GM10847 (cell line): ENCODE data around the gene HERC2.

Experiments
- POLR2A ChIP-seq: IDR thresholded peaks from 2 replicates; pipeline ENCODE4 v1.6.1; 2011; ENCODE audit not compliant: insufficient read length; ENCODE audit errors: extremely low read depth

The HERC2 gene

DNA sequence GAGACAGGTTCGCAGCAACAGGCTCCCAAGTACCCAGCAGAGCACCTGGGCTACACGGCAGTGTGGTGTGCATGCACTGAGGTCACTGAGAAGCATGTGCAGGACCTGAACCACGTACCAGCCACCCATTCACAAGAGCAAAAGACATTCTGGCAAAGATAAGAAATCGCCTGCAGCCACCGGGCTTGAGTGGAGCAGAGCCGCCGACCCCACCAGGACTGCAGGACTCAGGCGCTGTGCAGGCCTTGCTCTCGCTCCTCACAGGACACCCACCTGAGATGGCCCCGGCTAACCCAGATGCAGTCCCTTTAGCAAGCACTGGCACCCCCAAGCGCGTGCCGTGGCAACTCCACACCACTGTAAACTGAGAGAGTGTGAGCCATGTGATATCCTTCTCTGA is 190.6 kb downstream of the HERC2 start:
- TF ChIP-seq POLR2A: no peak

DNA sequence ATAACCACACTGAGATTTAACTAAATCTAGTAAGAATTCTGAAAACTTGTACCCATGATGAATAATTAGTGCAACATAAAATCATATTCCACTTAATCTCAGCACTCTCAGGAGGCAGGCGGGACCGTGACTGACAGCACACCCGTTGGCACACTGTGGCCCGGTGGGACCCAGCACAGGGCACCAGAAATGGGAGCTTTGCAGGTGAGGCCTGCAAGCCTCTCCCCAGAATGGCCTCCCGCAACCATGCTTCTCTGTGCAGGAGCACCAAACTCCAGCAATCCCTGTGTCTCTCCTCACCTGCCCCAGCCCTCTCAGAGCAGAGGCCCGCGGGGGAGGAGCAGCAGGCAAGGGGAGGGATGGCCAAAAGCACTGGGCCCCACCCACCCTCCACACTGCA is 191.3 kb downstream of the HERC2 start:
- TF ChIP-seq POLR2A: no peak

DNA sequence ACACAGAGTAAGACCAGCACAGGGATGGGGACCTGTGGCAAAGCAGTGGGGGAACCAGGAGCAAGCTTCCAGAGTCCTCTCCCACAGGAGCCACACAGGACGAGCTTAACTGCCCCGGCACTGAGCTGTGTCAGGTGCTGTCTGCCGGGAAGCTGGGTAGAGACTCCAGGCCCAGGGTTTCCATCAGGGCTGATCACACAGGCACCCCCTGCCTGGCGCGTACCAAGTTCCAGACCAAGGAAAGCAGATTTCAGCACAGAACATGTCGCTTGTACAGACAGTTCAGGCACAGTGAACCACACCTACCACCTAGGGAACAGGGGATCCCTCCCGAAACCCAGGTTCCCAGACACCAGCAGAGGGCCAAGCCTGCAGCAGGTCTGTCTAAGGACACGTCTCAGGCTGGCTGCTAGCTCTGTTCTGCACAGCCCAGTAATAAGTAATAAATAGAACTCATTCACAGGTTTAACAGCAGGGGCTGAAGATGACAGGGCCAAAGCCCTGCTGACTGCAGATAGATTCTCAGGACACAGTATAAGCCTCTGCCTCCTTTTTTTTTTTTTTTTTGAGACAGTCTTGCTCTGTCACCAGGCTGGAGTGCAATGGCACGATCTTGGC is 192.6 kb downstream of the HERC2 start:
- TF ChIP-seq POLR2A: no peak

DNA sequence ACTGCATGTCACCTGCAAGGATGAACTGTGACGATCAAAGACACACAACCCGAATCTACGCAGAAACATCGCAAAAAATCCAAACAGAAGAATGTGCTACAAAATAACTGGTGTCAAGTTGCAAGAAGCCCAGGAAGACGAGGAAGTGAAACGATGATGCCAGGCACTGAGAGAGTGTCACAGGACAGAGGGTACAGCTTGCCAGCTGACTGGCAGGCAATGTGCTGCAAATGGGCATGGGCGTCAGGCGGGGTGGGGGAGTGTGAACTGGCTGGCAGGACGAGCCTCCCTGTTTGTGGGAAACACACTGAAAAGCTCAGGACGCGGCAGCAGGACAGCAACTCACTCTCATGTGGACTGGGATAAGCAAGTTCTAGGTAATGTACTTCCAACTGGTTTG is 193.9 kb downstream of the HERC2 start:
- no peak for TF ChIP-seq POLR2A

DNA sequence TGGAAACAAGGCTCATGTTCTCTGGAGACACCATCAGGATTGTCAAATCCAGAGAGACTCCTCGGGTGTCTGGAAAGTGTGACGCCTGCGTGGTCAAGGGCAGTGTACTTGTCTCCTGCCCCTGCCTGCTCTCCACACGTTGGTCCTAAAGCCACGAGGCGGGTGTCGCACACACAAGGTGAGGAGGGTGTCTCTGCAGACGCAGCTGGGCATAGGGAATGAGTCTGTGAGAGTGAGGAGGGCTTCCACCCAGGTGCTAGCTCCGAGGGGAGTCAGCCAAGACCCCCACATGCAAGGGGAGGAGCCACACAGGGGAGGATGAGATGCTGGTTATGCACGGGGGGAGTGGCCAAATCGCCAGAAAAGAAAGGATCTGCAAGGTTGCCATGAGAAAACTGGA is 194.9 kb downstream of the HERC2 start:
- no peak for TF ChIP-seq POLR2A

DNA sequence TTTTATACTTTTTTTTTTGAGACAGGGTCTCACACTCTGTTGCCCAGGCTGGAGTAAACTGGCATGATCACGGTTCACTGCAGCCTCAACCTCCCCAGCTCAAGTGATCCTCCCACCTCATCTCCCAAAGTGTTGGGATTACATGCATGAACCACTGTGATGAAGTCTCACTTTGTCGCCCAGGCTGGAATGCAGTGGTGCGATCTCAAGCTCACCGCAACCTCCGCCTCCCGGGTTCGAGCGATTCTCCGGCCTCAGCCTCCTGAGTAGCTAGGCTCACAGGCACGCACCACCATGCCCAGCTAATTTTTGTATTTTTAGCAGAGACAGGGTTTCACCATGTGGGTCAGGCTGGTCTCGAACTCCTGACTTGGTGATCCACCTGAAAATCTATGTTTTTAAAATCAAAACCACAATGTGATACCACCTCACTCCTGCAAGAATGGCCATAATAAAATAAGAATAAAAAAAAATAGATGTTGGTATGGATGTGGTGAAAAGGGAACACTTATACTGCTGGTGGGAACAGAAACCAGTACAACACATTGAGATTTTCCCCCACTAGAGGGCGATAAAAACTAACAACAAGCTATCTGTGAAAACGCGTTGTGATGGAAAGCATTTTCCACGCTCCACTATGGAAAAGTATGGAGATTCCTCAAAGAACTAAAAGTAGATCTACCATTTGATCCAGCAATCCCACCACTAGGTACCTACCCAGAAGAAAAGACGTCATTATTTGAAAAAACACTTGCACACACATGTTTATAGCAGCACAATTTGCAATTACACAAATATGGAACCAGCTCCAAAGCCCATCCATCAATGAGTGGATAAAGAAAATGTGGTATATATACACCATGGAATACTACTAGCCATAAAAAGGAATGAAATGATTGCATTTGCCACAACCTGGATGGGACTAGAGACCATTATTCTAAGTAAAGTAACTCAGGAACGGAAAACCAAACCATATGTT is 196.0 kb downstream of the HERC2 start:
- no peak for TF ChIP-seq POLR2A

DNA sequence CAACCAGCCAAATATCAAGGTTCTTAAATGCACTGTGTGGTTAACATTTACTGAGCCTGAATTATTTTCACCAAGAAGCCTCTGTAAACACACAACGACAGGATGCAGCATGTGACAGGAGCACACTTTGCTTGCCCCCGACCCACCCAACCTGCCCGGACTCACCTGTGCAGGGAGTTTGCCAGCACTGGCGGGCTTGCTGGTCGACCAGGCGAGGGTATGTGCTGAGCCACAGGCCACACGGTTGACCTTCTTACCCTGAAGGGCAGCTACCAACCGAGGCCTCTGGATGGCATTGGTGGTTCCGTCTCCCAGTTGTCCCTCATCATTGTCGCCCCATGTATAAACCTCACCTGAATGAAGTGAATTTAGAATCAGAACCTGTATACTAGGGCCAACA is 197.1 kb downstream of the HERC2 start:
- TF ChIP-seq POLR2A: no peak

DNA sequence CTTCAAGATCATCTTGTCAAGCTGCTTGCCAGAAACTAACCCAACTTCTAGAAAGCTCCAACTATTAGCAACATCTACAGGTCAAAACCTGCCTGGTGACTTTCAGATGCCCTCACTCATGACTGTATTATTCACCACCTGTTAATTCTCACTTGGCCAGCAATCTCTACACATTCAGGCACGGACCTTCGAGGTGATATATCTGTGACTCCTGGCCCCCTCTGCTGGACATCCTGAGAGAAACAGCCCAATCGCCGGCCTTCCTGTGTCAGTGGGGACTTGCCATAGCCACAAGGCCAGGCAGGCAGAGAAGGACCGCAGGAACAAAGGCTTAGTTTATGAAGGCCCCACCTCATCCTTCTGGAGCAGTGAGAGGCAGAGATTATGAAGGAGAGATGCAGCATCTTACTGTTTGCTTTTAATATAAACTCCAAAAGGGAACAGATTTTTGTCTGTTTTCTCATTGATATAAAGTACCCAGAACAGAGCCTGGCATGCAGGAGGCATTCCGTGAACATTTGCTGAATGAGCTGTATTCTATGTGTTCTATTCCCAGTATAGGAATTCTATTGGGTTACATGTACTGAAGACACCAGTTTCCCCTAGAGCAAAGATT is 198.5 kb downstream of the HERC2 start:
- TF ChIP-seq POLR2A: no peak

DNA sequence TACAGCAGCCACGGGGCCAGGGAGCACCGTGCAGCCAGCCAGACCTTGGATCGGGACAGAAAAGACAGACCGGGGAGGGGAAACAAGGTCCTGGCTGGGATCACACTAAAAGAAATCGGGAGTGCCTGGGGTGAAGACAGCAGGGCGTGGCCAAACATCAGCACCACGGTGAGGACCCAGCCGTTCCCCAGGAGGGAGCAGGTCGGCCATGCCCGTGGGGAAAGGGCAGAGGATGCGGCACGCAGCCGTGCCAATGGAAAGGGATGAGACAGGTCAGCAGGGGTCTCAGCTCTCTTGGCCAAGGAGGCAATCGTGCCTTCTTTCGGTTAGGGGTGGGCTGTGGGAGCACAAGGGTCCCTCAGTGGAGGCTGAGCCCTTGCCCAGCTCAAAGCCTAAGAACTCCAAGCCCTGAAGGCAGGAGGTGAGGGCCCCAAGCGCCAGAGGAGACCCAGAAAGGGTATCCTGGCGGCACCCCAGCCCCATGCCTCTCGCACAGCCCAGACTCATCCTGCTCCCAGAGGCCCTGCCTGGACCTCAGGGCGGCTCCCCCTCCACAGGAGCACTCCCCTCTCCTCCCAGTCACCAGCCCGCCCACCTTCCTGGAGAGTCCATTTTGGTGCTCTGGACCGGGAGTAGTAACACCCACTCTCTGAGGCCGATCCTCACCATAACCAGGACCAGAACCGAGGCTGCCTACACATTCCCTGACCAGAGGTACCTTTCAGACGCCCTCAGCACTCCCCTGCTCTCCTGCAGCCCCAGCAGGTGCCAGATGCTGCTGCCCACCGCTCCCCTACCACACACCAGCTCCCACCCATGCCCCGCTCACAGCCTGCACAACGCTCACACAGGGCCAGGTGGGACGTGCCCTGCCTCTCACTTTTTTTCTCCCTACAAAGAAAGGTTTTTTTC is 199.7 kb downstream of the HERC2 start:
- no peak for TF ChIP-seq POLR2A

DNA sequence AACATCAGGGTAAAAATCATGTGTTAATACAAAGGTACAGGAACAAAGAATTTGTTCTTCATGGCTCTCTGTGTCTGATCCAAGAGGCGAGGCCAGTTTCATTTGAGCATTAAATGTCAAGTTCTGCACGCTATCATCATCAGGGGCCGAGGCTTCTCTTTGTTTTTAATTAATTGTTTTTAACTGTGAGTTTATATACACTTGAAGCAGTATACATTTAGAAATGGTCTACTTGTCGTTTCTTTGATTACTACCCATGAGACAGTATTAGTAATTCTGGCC is 201.7 kb downstream of the HERC2 start:
- no peak for TF ChIP-seq POLR2A

DNA sequence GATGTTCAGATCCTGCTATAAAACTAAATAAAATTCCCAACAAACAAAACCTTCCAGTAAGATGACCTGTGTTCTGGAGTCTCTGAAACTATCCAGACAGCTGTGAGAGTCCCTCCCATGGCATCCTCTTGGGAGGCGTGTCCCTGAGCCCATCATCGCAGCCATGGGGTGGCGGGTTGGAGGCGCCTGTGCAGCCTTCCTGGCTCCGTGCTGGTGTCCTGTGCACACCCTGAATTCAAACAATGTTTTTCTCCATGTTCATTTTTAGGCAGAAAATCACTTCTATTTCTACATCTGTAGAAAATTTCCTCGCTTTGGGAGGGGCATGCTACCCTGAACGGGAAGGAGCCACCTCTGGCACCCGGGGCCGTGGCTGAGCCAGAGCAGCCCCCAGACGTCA is 203.4 kb downstream of the HERC2 start:
- TF ChIP-seq POLR2A: no peak

DNA sequence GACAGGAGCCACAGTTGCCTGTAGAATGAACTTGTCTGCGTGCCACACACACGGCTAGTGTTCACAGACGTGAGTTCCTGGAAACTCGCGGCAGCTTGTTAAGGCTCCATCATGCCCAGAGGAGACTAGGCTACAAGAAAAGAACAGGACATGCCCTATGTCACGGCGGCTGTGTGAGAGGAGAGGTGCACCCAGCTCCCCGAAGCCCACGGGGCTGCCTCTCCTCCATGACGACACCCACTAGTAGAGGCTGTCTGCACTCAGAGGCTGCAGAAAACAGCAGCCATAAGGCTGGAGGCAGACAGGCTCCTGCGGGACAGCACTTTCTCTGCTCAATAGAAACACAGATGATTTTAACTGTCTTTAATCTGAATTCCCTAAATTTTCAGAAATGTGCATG is 203.9 kb downstream of the HERC2 start:
- TF ChIP-seq POLR2A: no peak

DNA sequence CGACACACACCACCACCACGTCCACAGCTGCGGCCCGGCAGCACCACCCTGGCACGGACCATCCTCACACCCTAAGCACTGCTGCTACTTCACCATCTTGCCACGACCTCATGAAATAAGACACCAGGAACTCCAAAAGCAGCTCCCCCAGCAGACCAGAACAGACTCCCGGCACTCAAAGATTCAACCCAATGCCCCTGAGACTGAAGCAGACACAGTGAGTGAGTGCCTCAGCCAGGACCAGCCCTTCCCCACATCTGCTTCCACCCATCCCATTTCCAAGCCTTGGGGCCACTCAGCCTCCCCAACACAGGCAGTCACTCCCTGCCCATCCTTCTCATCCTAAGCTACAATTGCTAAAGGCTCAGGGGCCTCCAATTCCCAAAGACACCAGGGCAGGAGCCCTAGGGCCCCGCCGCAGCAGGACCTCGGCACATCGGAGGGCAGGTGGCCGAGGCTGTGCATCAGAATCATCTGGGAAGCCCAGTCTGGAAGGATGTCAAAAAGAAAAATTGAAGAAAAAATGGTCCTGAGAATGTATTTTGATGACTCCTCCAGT is 204.5 kb downstream of the HERC2 start:
- TF ChIP-seq POLR2A: no peak

DNA sequence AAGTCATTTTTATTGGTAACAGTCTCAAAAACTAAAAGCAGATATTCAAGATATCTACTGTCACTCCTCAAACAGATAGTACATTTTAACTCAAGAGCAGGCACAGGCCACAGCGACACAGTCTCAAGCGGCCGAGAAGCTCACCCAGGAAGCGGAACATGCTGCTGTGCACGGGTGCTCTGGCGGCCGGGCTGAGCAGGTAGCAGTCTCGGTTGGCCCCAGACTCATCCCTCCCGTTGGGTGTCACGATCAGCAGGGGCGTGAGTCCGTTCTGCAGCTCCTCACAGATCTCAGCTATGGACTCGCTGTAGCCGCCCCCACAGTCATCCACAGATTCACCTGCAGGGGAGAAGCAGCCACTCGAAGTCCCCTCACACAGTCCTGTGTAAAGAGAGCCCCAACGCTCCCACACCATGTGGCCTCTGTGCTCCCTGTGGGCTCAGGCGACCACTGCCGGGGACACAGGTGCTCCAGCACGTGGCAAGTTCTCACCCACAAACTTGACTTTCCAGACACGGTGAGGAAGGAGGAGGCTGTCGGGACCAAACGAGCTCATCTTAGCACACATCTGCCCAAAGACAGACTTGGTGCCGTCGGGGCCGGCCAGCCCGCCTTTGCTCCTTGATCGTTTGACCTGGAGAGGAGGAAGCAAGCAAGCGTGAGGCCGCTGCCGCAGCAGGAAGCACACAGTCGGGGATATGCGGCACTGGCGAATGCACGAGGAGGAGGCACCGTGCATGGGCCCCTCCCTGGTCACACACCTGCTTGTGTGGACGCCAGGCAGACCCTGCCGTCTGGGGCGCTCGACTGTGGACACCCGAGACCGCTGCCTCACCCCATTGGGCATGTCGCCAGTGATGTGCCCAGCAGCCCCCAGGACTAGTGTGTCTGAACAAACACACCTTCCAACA is 205.2 kb downstream of the HERC2 start:
- no peak for TF ChIP-seq POLR2A
